ENCODE results near the gene ZNG1B. TPM values are rescaled to one million over a fixed set of nuclear protein-coding genes. Genes with fewer than 3 reads are reported as not detected.
"Not testable (repeated sequence)": the region's sequence is repeated elsewhere in the genome, so short reads cannot be mapped to it uniquely, and the experiment has no call there.

Gene ZNG1B
- total RNA-seq, 2 donors from 2014 or later = 33.3 to 35.6 TPM

DNA sequence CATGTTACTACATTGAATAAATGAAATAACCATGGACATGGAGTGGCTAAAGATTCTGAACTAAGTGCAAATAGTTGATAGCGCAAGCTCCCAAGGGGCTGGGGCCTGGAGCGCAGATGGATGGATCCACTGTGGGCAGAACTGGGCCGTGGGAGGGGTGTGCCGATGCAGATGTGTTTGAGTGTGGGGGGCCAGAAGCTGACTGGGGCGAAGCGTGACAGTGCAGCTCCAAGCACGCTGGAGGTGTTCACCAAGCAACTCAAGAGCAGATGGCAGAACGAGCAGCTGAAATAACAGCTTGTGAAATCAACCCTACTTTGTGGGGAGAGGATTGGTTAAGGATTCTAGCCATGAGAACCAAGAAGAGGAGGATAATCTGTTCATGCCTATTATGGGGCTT lies 78.0 kb downstream of the ZNG1B start:
- H3K4me1 Mint-ChIP-seq; H3K4me3 Mint-ChIP-seq; ATAC-seq; H3K36me3 Mint-ChIP-seq (ENCODE audit: low read depth); H3K9me3 ChIP-seq (ENCODE audit: control insufficient read depth, low read length, poor library complexity, severe bottlenecking); DNase-seq; H3K27me3 Mint-ChIP-seq; H3K27ac Mint-ChIP-seq: not testable (repeated sequence)

DNA sequence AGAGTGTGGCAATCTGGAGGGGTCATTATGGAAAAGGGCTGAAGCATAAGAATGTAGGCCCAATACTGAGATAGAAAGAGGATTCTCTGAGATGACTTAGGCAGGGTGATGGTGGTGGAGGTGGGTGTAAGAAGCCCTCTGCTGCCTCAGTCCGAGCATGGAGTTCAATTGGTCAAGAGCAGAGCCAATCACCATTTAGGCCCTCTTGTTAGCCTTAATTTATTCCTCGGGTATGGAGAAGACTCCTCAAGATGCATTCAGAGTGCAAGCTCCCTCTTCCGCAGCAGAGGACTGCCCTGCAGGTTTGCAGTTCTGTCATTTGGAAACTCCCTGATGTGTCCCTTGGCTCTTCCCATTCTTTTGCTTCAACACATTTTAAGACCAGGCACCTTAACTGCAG lies 78.5 kb downstream of the ZNG1B start:
- H3K9me3 ChIP-seq (ENCODE audit: control insufficient read depth, low read length, poor library complexity, severe bottlenecking); H3K27me3 Mint-ChIP-seq; H3K36me3 Mint-ChIP-seq (ENCODE audit: low read depth); ATAC-seq; H3K27ac Mint-ChIP-seq; H3K4me3 Mint-ChIP-seq; H3K4me1 Mint-ChIP-seq; DNase-seq: not testable (repeated sequence)

DNA sequence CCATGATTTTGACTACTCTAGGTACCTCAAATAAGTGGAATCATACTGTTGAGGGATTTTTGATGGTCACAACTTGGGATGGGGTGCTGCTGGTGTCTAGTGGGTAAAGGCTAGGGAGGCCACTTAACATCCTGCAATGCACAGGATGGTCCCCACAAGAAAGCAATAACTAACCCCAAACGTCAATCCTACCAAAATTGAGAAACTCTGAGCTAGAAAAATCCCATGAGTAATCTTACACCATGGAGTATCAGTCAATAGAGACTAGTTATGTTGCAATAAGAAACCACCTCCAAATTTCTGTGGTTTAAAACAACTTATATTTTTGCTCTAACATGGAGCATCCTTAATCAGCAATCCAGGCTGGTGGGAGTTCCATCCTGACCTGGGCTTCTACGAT lies 79.5 kb downstream of the ZNG1B start:
- not testable (repeated sequence) for H3K36me3 Mint-ChIP-seq (ENCODE audit: low read depth); H3K4me3 Mint-ChIP-seq; H3K9me3 ChIP-seq (ENCODE audit: control insufficient read depth, low read length, poor library complexity, severe bottlenecking); H3K4me1 Mint-ChIP-seq; H3K27ac Mint-ChIP-seq; H3K27me3 Mint-ChIP-seq; ATAC-seq; DNase-seq

GRCh38 chr2:113520837-113521236 lies 83.3 kb downstream of the ZNG1B start:
- not testable (repeated sequence) for ATAC-seq; H3K36me3 Mint-ChIP-seq (ENCODE audit: low read depth); H3K27me3 Mint-ChIP-seq; DNase-seq; H3K27ac Mint-ChIP-seq; H3K4me1 Mint-ChIP-seq; H3K4me3 Mint-ChIP-seq; H3K9me3 ChIP-seq (ENCODE audit: control insufficient read depth, low read length, poor library complexity, severe bottlenecking)

DNA sequence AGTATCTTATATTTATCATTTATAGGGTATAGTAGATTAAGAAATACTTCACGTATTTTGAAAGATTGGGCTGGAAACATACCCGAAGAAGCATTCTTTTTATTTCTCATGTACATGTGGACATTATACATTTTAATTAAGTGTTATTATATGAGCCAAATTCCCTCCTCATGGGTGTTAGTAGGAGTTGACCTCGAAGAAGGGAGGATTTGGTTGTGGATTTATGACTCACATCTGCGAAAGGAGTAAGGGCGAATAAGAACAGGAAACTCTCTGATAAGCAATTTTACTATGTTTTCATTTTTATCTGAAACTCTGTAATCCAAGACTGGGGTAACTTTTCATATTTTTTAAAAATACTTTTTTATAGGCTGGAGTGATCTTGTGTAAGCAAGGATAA lies 84.0 kb downstream of the ZNG1B start:
- not testable (repeated sequence) for H3K27ac Mint-ChIP-seq; H3K27me3 Mint-ChIP-seq; ATAC-seq; H3K9me3 ChIP-seq (ENCODE audit: control insufficient read depth, low read length, poor library complexity, severe bottlenecking); H3K36me3 Mint-ChIP-seq (ENCODE audit: low read depth); H3K4me1 Mint-ChIP-seq; H3K4me3 Mint-ChIP-seq; DNase-seq

DNA sequence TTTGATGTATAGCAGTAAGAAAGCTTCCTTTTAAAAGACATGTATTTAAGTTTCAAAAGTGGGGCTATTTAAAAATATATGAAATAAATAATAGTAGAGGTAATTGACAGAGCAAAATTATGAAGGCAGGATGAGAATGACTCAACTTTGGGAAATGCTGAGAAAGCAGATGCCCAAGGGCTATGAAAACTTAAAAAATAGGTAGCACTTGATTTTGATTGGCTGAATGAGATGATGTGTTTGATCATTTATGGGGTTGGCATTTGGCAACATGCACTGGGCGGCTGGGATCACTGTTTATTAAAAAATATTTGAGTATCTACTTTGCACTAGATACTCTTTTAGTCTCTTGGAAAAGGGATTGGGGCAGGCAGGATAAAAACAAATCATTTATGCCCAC lies 87.5 kb downstream of the ZNG1B start:
- not testable (repeated sequence) for DNase-seq; H3K4me3 Mint-ChIP-seq; H3K27ac Mint-ChIP-seq; ATAC-seq; H3K27me3 Mint-ChIP-seq; H3K36me3 Mint-ChIP-seq (ENCODE audit: low read depth); H3K4me1 Mint-ChIP-seq; H3K9me3 ChIP-seq (ENCODE audit: control insufficient read depth, low read length, poor library complexity, severe bottlenecking)

- not testable (repeated sequence) for H3K4me3 Mint-ChIP-seq; DNase-seq; H3K27ac Mint-ChIP-seq; H3K4me1 Mint-ChIP-seq; H3K27me3 Mint-ChIP-seq; H3K9me3 ChIP-seq (ENCODE audit: control insufficient read depth, low read length, poor library complexity, severe bottlenecking); H3K36me3 Mint-ChIP-seq (ENCODE audit: low read depth)
- ATAC-seq = peak; percentile 94
Measured at GRCh38 chr2:113527350-113528045, 90.0 kb downstream of the ZNG1B start.

GRCh38 chr2:113528126-113528525 lies 90.6 kb downstream of the ZNG1B start:
- not testable (repeated sequence) for DNase-seq; H3K4me1 Mint-ChIP-seq; H3K27me3 Mint-ChIP-seq; ATAC-seq; H3K27ac Mint-ChIP-seq; H3K4me3 Mint-ChIP-seq; H3K36me3 Mint-ChIP-seq (ENCODE audit: low read depth); H3K9me3 ChIP-seq (ENCODE audit: control insufficient read depth, low read length, poor library complexity, severe bottlenecking)

DNA sequence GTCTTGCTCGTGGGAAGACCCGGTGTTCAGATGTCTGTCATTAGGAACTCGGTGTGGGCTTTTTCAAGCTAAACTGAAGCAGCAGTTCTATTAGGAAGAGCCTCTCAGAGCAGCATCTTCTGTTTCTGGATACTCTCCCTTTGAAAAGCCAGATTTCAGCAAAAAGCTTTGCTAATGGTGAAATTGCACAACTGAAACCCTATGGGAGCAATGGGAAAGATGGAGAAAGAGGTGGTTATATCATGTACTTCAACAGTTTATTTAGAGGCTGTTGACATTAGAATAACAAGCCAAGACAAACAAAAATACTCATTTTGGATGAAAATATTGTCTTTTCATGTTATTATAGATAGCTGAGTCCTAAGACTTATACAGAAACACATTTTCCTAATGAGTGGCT lies 91.4 kb downstream of the ZNG1B start:
- not testable (repeated sequence) for H3K27ac Mint-ChIP-seq; H3K27me3 Mint-ChIP-seq; H3K4me1 Mint-ChIP-seq; H3K9me3 ChIP-seq (ENCODE audit: control insufficient read depth, low read length, poor library complexity, severe bottlenecking); DNase-seq; H3K36me3 Mint-ChIP-seq (ENCODE audit: low read depth); H3K4me3 Mint-ChIP-seq; ATAC-seq

DNA sequence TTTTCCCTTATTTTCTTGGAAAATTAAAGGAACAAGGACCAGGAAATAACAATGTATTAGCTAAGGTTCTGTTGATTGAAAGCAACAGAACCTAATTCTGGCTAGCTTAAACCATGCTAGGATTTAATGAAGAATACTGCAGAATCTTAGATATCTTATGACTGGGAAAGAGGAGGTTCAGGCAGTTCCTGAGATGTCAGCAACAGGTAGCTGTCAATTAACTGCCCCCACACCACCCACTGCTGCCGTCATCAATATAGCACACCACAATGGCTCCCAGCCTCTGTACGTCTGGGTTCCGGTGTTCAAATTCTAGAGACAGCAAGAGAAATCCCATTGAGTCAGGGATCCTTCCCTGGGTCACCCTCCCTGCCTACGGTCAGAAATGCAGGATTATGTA lies 95.5 kb downstream of the ZNG1B start:
- H3K27me3 Mint-ChIP-seq; DNase-seq; H3K9me3 ChIP-seq (ENCODE audit: control insufficient read depth, low read length, poor library complexity, severe bottlenecking); H3K36me3 Mint-ChIP-seq (ENCODE audit: low read depth); H3K4me3 Mint-ChIP-seq; H3K4me1 Mint-ChIP-seq; ATAC-seq; H3K27ac Mint-ChIP-seq: not testable (repeated sequence)

DNA sequence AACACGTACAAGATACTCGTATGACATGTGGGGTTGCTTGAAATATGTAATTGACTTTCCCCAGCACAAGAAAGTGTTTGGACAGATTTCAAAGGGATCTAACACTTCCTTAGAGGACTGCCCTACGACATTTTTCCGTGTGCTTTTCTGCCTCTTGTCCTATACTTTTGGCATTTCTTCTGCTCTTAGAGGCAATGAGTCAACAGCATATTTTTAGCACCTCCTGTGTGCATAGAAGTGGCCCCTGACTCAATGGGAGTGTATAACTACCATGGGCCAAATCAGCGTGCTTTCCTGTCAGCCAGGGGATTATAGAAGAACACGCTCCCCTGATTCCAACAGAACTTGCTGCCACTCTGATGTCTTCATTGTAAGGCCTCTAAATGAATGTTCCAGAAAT lies 99.1 kb downstream of the ZNG1B start:
- not testable (repeated sequence) for H3K4me3 Mint-ChIP-seq

DNA sequence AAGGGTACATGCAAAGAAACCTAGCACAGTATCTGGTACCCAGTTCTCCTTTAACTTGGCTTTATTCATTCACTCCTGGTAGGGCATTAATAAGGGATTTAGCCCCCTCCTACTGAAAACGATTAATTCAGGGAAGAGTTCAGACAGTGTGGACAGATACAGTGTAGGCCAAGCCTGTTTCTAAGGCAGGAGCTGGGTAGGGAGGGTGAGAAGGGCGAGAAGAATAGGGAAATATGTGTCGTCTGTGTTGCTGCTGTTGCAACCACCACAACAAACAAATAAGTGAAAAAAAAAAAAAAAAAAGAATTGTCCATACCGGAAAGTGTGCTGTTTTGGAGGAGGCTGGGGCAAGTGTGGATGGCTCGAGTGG lies 103.3 kb downstream of the ZNG1B start:
- peak overlapping the region; percentile 75 for H3K4me3 Mint-ChIP-seq
- not testable (repeated sequence) for H3K27ac Mint-ChIP-seq; DNase-seq; H3K36me3 Mint-ChIP-seq (ENCODE audit: low read depth); H3K9me3 ChIP-seq (ENCODE audit: control insufficient read depth, low read length, poor library complexity, severe bottlenecking); H3K27me3 Mint-ChIP-seq; H3K4me1 Mint-ChIP-seq; ATAC-seq

More for the DNA sequence above, 99.1 kb downstream of the ZNG1B start:
- H3K27ac Mint-ChIP-seq; ATAC-seq; H3K36me3 Mint-ChIP-seq (ENCODE audit: low read depth); H3K27me3 Mint-ChIP-seq; H3K4me1 Mint-ChIP-seq; H3K9me3 ChIP-seq (ENCODE audit: control insufficient read depth, low read length, poor library complexity, severe bottlenecking); DNase-seq: not testable (repeated sequence)

GRCh38 chr2:113541204-113541975 lies 103.9 kb downstream of the ZNG1B start:
- H3K36me3 Mint-ChIP-seq (ENCODE audit: low read depth); H3K27ac Mint-ChIP-seq; H3K9me3 ChIP-seq (ENCODE audit: control insufficient read depth, low read length, poor library complexity, severe bottlenecking); H3K4me1 Mint-ChIP-seq; H3K27me3 Mint-ChIP-seq: not testable (repeated sequence)
- H3K4me3 Mint-ChIP-seq = peak overlapping the region; percentile 75
- peak; percentile 70 for ATAC-seq
- DNase-seq = peak in 2 of 3 donors; percentile 11

GRCh38 chr2:113541976-113542485 lies 104.5 kb downstream of the ZNG1B start:
- H3K4me1 Mint-ChIP-seq; DNase-seq; H3K27ac Mint-ChIP-seq; H3K36me3 Mint-ChIP-seq (ENCODE audit: low read depth); H3K27me3 Mint-ChIP-seq; H3K9me3 ChIP-seq (ENCODE audit: control insufficient read depth, low read length, poor library complexity, severe bottlenecking): not testable (repeated sequence)
- H3K4me3 Mint-ChIP-seq = peak overlapping the region; percentile 81
- ATAC-seq = peak; percentile 33
